Endodermal cell (in vitro differentiated cells): ENCODE data around the gene UFSP2. TPM values are rescaled to one million over a fixed set of nuclear protein-coding genes. Genes with fewer than 3 reads are reported as not detected.
A peak's percentile ranks its signal among the peaks of the same experiment; 100 is the strongest.
"Not testable (repeated sequence)": the region's sequence is repeated elsewhere in the genome, so short reads cannot be mapped to it uniquely, and the experiment has no call there.

ENCODE experiments used
- DNase-seq: peaks from one replicate; pipeline ENCODE4 v3.0.0-alpha.2; 2017
- H3K27ac ChIP-seq: 2 replicates; pipeline ENCODE4 v1.5.1; 2013; ENCODE audit warnings: mild to moderate bottlenecking, low read depth, low read length, moderate library complexity
- H3K27me3 ChIP-seq: 2 replicates; pipeline ENCODE4 v1.6.1; 2013; ENCODE audit warnings: mild to moderate bottlenecking, low read length, moderate library complexity; ENCODE audit not compliant: insufficient read depth, control insufficient read depth, poor library complexity, severe bottlenecking
- H3K36me3 ChIP-seq: 2 replicates; pipeline ENCODE4 v1.7.0; 2013; ENCODE audit warnings: mild to moderate bottlenecking, low read length, moderate library complexity; ENCODE audit not compliant: control insufficient read depth, insufficient read depth
- H3K4me1 ChIP-seq: one replicate; pipeline ENCODE4 v1.7.0; 2013; ENCODE audit warnings: low read length; ENCODE audit not compliant: control insufficient read depth, insufficient read depth
- H3K4me3 ChIP-seq: 2 replicates; pipeline ENCODE4 v1.5.1; 2013; ENCODE audit warnings: mild to moderate bottlenecking, low read length, moderate library complexity
- H3K9ac ChIP-seq: 2 replicates; pipeline ENCODE4 v1.6.1; 2013; ENCODE audit warnings: mild to moderate bottlenecking, low read length, moderate library complexity; ENCODE audit not compliant: poor library complexity, severe bottlenecking; ENCODE audit errors: extremely low read depth
- H3K9me3 ChIP-seq: 2 replicates; pipeline ENCODE4 v1.6.1; 2013; ENCODE audit warnings: mild to moderate bottlenecking, low read length, moderate library complexity; ENCODE audit not compliant: control insufficient read depth
- H3K27ac Mint-ChIP-seq: 2 replicates; pipeline ENCODE4 v1.8.0; 2020; ENCODE audit warnings: mixed read lengths
- H3K27me3 Mint-ChIP-seq: 2 replicates; pipeline ENCODE4 v1.8.0; 2021; ENCODE audit warnings: mild to moderate bottlenecking, mixed read lengths; ENCODE audit not compliant: insufficient read depth
- H3K36me3 Mint-ChIP-seq: 2 replicates; pipeline ENCODE4 v1.8.0; 2020; ENCODE audit warnings: low read depth, mixed read lengths
- H3K4me1 Mint-ChIP-seq: 2 replicates; pipeline ENCODE4 v1.8.0; 2020; ENCODE audit warnings: mixed read lengths
- H3K4me3 Mint-ChIP-seq: 2 replicates; pipeline ENCODE4 v1.8.0; 2020; ENCODE audit warnings: mild to moderate bottlenecking, moderate library complexity, mixed read lengths
- H3K9me3 Mint-ChIP-seq: 2 replicates; pipeline ENCODE4 v1.8.0; 2020; ENCODE audit warnings: mild to moderate bottlenecking, mixed read lengths
- CTCF ChIP-seq: fragments of 200-600 bp; sonication (generic); conservative IDR thresholded peaks from 2 replicates; pipeline ENCODE4 v1.5.0; 2021; ENCODE audit warnings: antibody characterized with exemption, mild to moderate bottlenecking
- WGBS, 2 experiments: methylation state at CpG; one replicate each; pipeline versions ENCODE4 v1.1.5 to v1.1.7; 2013; ENCODE audit warnings: missing lambda C conversion rate in 2 of 2, mixed read lengths in 1 of 2; ENCODE audit not compliant: insufficient coverage in 1 of 2, insufficient read length in 1 of 2; 5-methylcytosine and 5-hydroxymethylcytosine counted together
- total RNA-seq, 2 donors: library from RNA; stranded (reverse); fragmentation: NEBNext Ultra II Directional in 1 of 2; extraction: Animal tissue kit (Norgen Biotek cat#: 25700) in 1 of 2; gene quantifications; 2 replicates in 1 of 2; 3 replicates in 1 of 2; pipeline ENCODE4 v1.2.1, GENCODE V29; 2021

UFSP2 gene
- total RNA-seq, 2 donors from 2014 or later = 23.3 to 24.7 TPM

GRCh38 chr4:185369731-185370130, 56.0 kb downstream of the UFSP2 start:
- Mint-ChIP-seq H3K27me3 (peaks cover 29% of the 10 kb centered on the region), H3K4me1 (peaks cover 22% of the 10 kb centered on the region), H3K27ac (no peak overlapping the region), H3K36me3 (peaks cover 37% of the 10 kb centered on the region), H3K4me3 (no peak overlapping the region), H3K9me3 (no peaks in the 10 kb centered on the region)
- Histone ChIP-seq H3K9me3 (no peaks in the 10 kb centered on the region), H3K27ac (peak overlapping the region; percentile 29), H3K27me3 (peaks cover 16% of the 10 kb centered on the region), H3K9ac (no peak overlapping the region), H3K4me3 (peak overlapping the region; percentile 44), H3K36me3 (peaks cover 25% of the 10 kb centered on the region), H3K4me1 (peaks cover 7% of the 10 kb centered on the region)
- DNase-seq = no peak
- WGBS, 2 experiments = 96 to 100% methylated on average over 2 to 3 of the region's 3 CpGs
- TF ChIP-seq CTCF = no peak

GRCh38 chr4:185364886-185365285, 60.9 kb downstream of the UFSP2 start:
- Histone ChIP-seq H3K4me3 (no peak overlapping the region), H3K27ac (no peak overlapping the region), H3K4me1 (peaks cover 2% of the 10 kb centered on the region), H3K9ac (no peak overlapping the region), H3K36me3 (peaks cover 30% of the 10 kb centered on the region), H3K9me3 (no peaks in the 10 kb centered on the region), H3K27me3 (no peaks in the 10 kb centered on the region)
- H3K27me3 Mint-ChIP-seq = no peaks in the 10 kb centered on the region
- peaks cover 4% of the 10 kb centered on the region for H3K4me1 Mint-ChIP-seq
- no peak overlapping the region for H3K27ac Mint-ChIP-seq
- H3K36me3 Mint-ChIP-seq = peaks cover 35% of the 10 kb centered on the region
- no peak for TF ChIP-seq CTCF
- no peaks in the 10 kb centered on the region for H3K9me3 Mint-ChIP-seq
- WGBS, 2 experiments = 94 to 100% methylated on average over 3 to 4 of the region's 5 CpGs
- no peak overlapping the region for H3K4me3 Mint-ChIP-seq
- DNase-seq = no peak

GRCh38 chr4:185363251-185363650, 62.5 kb downstream of the UFSP2 start:
- Histone ChIP-seq H3K9ac (no peak overlapping the region), H3K27me3 (no peaks in the 10 kb centered on the region), H3K4me1 (no peaks in the 10 kb centered on the region), H3K36me3 (peaks cover 31% of the 10 kb centered on the region), H3K4me3 (no peak overlapping the region), H3K9me3 (no peaks in the 10 kb centered on the region), H3K27ac (no peak overlapping the region)
- WGBS, 2 experiments = 88 to 100% methylated on average over 1 of the region's 3 CpGs
- Mint-ChIP-seq H3K9me3 (no peaks in the 10 kb centered on the region), H3K36me3 (peaks cover 41% of the 10 kb centered on the region), H3K27ac (no peak overlapping the region), H3K4me3 (no peak overlapping the region), H3K27me3 (no peaks in the 10 kb centered on the region), H3K4me1 (no peaks in the 10 kb centered on the region)
- no peak for DNase-seq
- TF ChIP-seq CTCF = no peak

GRCh38 chr4:185362570-185362969, 63.2 kb downstream of the UFSP2 start:
- H3K4me3 ChIP-seq, H3K27ac Mint-ChIP-seq, H3K27me3 ChIP-seq, H3K9me3 Mint-ChIP-seq, H3K27me3 Mint-ChIP-seq, H3K4me1 Mint-ChIP-seq, H3K27ac ChIP-seq, H3K9me3 ChIP-seq, H3K4me3 Mint-ChIP-seq, H3K4me1 ChIP-seq, DNase-seq, H3K9ac ChIP-seq: not testable (repeated sequence)
- WGBS, 2 experiments = 93 to 100% methylated on average over 1 to 6 of the region's 6 CpGs
- H3K36me3 Mint-ChIP-seq = peaks cover 39% of the 10 kb centered on the region
- H3K36me3 ChIP-seq = peaks cover 35% of the 10 kb centered on the region
